Esophagus squamous epithelium (tissue), 5 donors: ENCODE results near the gene TC2N. TPM values are rescaled to one million over a fixed set of nuclear protein-coding genes. Genes with fewer than 3 reads are reported as not detected.

Experiments
- DNase-seq: peaks from one replicate; lab custom pipeline; 2025; lab: John Stamatoyannopoulos, UW
- H3K27ac ChIP-seq, 4 donors: fragments of 200-600 bp; sonication (generic); one replicate each; pipeline ENCODE4 v1.5.1; 2016 to 2019; ENCODE audit warnings: mild to moderate bottlenecking in 1 of 4
- H3K27me3 ChIP-seq, 4 donors: fragments of 200-600 bp; sonication (generic); 1 replicate in 3 of 4; 2 replicates in 1 of 4; pipeline versions ENCODE4 v1.5.1 to v1.6.0; 2017 to 2021; ENCODE audit warnings: antibody characterized with exemption in 1 of 4
- H3K36me3 ChIP-seq, 3 donors: fragments of 200-600 bp; sonication (generic); one replicate each; pipeline ENCODE4 v1.5.1; 2016 to 2019
- H3K4me1 ChIP-seq, 3 donors: fragments of 200-600 bp; sonication (generic); one replicate each; pipeline ENCODE4 v1.5.1; 2017 to 2019
- H3K4me3 ChIP-seq, 4 donors: fragments of 200-600 bp; sonication (generic); 1 replicate in 3 of 4; 2 replicates in 1 of 4; pipeline ENCODE4 v1.5.1; 2016 to 2019; ENCODE audit warnings: mild to moderate bottlenecking in 2 of 4, moderate library complexity in 1 of 4
- H3K9me3 ChIP-seq, 3 donors: fragments of 200-600 bp; sonication (generic); one replicate each; pipeline ENCODE4 v1.5.1; 2016 to 2019
- CTCF ChIP-seq, 6 experiments: fragments of 450-650 bp in 4 of 6; fragments of 200-600 bp in 2 of 6; sonication (generic) in 2 of 6; IDR thresholded peaks; one replicate each; pipeline ENCODE4 v1.5.1; 2016 to 2019; ENCODE audit warnings: antibody characterized with exemption in 6 of 6, mild to moderate bottlenecking in 4 of 6, moderate library complexity in 4 of 6
- POLR2A ChIP-seq, 4 donors: fragments of 450-650 bp; IDR thresholded peaks; one replicate each; pipeline ENCODE4 v1.6.1; 2017; ENCODE audit warnings: antibody characterized with exemption in 4 of 4, mild to moderate bottlenecking in 4 of 4, moderate library complexity in 3 of 4
- WGBS, 2 donors: methylation state at CpG; one replicate each; pipeline ENCODE4 v1.1.5; 2018; 5-methylcytosine and 5-hydroxymethylcytosine counted together
- intact Hi-C: fragments of 100-400 bp; cut with DNase I; formaldehyde crosslinking; loops from one replicate; pipeline ENCODE4 v1.15.0; 2022
- total RNA-seq, 4 donors: library from RNA; depleted of rRNA; stranded (reverse); fragments of >200 nt; gene quantifications; one replicate each; pipeline ENCODE4 v1.1.0, GENCODE V29; 2016
- donor health status: DM: yes; HTN: yes; CAD: no.

Gene TC2N
- 10 to 100 TPM; 32.4 to 48.9 (median 44.7) TPM for total RNA-seq

- H3K27me3 ChIP-seq, result peaks cover 0 to 8% (median 0%) of the 10 kb centered on the region in 4 donors
- TF ChIP-seq CTCF (IDR thresholded peaks at IDR 0.05) (no peak), POLR2A (IDR thresholded peaks at IDR 0.05) (no peak)
- H3K27ac ChIP-seq, result peak within 1 kb of the TSS in 2 of 4 donors; percentile 5 to 39
- H3K4me1 ChIP-seq, result peaks cover 9 to 17% (median 12%) of the 10 kb centered on the region in 3 donors
- DNase-seq, result no peak
- no peaks in the 10 kb centered on the region for H3K9me3 ChIP-seq
- peak within 1 kb of the TSS in 2 of 4 donors; percentile 30 to 35 for H3K4me3 ChIP-seq
- peaks cover 0 to 19% (median 0%) of the 10 kb centered on the region in 3 donors for H3K36me3 ChIP-seq
- intact Hi-C loops, result no loop called here
- 67 to 84% methylated on average over 5 to 6 of the region's 10 CpGs for WGBS, 2 donors
Observed at GRCh38 chr14:91867316-91867988, at the start of gene TC2N. TC2N (minus strand) TSS chr14:91867536; CDS start chr14:91813769, 53,767 bp downstream.

GRCh38 chr14:91912035-91912434 is 44.7 kb upstream of the TC2N start:
- H3K9me3 ChIP-seq, result no peaks in the 10 kb centered on the region
- no peaks in the 10 kb centered on the region for H3K36me3 ChIP-seq
- WGBS, 2 donors, result 45 to 53% methylated on average over 5 of the region's 5 CpGs
- H3K27me3 ChIP-seq, result no peaks in the 10 kb centered on the region
- H3K4me1 ChIP-seq, result peaks cover 0 to 12% (median 8%) of the 10 kb centered on the region in 3 donors
- intact Hi-C loops, result no loop called here
- no peak overlapping the region for H3K4me3 ChIP-seq
- no peak overlapping the region for H3K27ac ChIP-seq
- TF ChIP-seq CTCF (IDR thresholded peaks at IDR 0.05) (no peak), POLR2A (IDR thresholded peaks at IDR 0.05) (no peak)
- DNase-seq, result no peak

- Histone ChIP-seq H3K36me3 (no peaks in the 10 kb centered on the region), H3K4me1 (peaks cover 0 to 12% (median 8%) of the 10 kb centered on the region in 3 donors), H3K4me3 (no peak overlapping the region), H3K27ac (no peak overlapping the region), H3K27me3 (no peaks in the 10 kb centered on the region), H3K9me3 (no peaks in the 10 kb centered on the region)
- WGBS, 2 donors, result 30 to 37% methylated on average over 9 of the region's 9 CpGs
- no peak for TF ChIP-seq POLR2A (IDR thresholded peaks at IDR 0.05)
- TF ChIP-seq CTCF (IDR thresholded peaks at IDR 0.05), result peak in 5 of 6 experiments; percentile 33 to 62 (median 45)
- DNase-seq, result no peak
- intact Hi-C loops, result no loop called here
Observed at GRCh38 chr14:91911474-91912032, 44.2 kb upstream of the TC2N start.

GRCh38 chr14:91910196-91910595 is 42.9 kb upstream of the TC2N start:
- no peak for TF ChIP-seq POLR2A (IDR thresholded peaks at IDR 0.05)
- no peak for TF ChIP-seq CTCF (IDR thresholded peaks at IDR 0.05)
- Histone ChIP-seq H3K9me3 (no peaks in the 10 kb centered on the region), H3K27ac (no peak overlapping the region), H3K4me3 (no peak overlapping the region), H3K36me3 (no peaks in the 10 kb centered on the region), H3K4me1 (peaks cover 0 to 12% (median 8%) of the 10 kb centered on the region in 3 donors), H3K27me3 (no peaks in the 10 kb centered on the region)
- 85 to 87% methylated on average over 9 of the region's 9 CpGs for WGBS, 2 donors
- intact Hi-C loops, result no loop called here
- DNase-seq, result no peak

- H3K27ac ChIP-seq, result no peak overlapping the region
Observed at GRCh38 chr14:91906374-91906773, 39.0 kb upstream of the TC2N start.

More at GRCh38 chr14:91906374-91906773, 39.0 kb upstream of the TC2N start:
- Histone ChIP-seq H3K36me3 (no peaks in the 10 kb centered on the region), H3K27me3 (peaks cover 0 to 5% (median 0%) of the 10 kb centered on the region in 4 donors), H3K9me3 (no peaks in the 10 kb centered on the region), H3K4me3 (no peak overlapping the region), H3K4me1 (peaks cover 0 to 8% (median 3%) of the 10 kb centered on the region in 3 donors)
- DNase-seq, result no peak
- TF ChIP-seq CTCF (IDR thresholded peaks at IDR 0.05), result no peak
- no peak for TF ChIP-seq POLR2A (IDR thresholded peaks at IDR 0.05)
- intact Hi-C loops, result loop anchor here (10.0 kb wide), 1 partner anchor 252 kb away; no protein-coding TSS in a partner anchor
- WGBS, 2 donors, result 91 to 100% methylated on average over 1 to 2 of the region's 2 CpGs
